ENCODE measurements around the gene LIN37.

- no peak for TF ChIP-seq CTCF (IDR thresholded peaks at IDR 0.05 in 2 of 3, conservative IDR thresholded peaks at IDR 0.05 in 1 of 3; ENCODE audit: borderline replicate concordance in 1 of 3, insufficient read depth in 1 of 3, low read depth in 2 of 3, low read length in 2 of 3)
- TF ChIP-seq EZH2 (IDR thresholded peaks at IDR 0.05), result no peak
- no peak for TF ChIP-seq EZH2phosphoT487 (IDR thresholded peaks at IDR 0.05; ENCODE audit: borderline replicate concordance)
- TF ChIP-seq MAX (IDR thresholded peaks at IDR 0.05), result no peak
- no peak for TF ChIP-seq POLR2A (IDR thresholded peaks at IDR 0.05; ENCODE audit: borderline replicate concordance, extremely low read depth, insufficient read depth, insufficient read length)
- no peak for TF ChIP-seq EGR1 (IDR thresholded peaks at IDR 0.05; ENCODE audit: low read depth)
- TF ChIP-seq ATF3 (IDR thresholded peaks at IDR 0.05), result no peak
Observed at GRCh38 chr19:35738887-35739229, 9.5 kb upstream of the LIN37 start.

Measured in HCT116 (cell line).